Esophagus (tissue), 2 donors: ENCODE results near the gene LRRC4C. TPM values are rescaled to one million over a fixed set of nuclear protein-coding genes. Genes with fewer than 3 reads are reported as not detected.
"Not testable (repeated sequence)": the region's sequence is repeated elsewhere in the genome, so short reads cannot be mapped to it uniquely, and the experiment has no call there.

Experiments used
- H3K27ac ChIP-seq, 2 donors: one replicate each; pipeline ENCODE4 v1.5.1; 2013; ENCODE audit warnings: low read depth in 2 of 2, mild to moderate bottlenecking in 2 of 2, inconsistent platforms in 1 of 2, low read length in 1 of 2, moderate library complexity in 1 of 2
- H3K27me3 ChIP-seq, 2 donors: one replicate each; pipeline ENCODE4 v1.6.1; 2013; ENCODE audit warnings: low read length in 2 of 2, control low read depth in 1 of 2, mild to moderate bottlenecking in 1 of 2; ENCODE audit not compliant: insufficient read depth in 2 of 2, control insufficient read depth in 1 of 2
- H3K36me3 ChIP-seq, 2 donors: one replicate each; pipeline ENCODE4 v1.6.1; 2013; ENCODE audit warnings: low read length in 1 of 2; ENCODE audit not compliant: control insufficient read depth in 2 of 2, insufficient read depth in 2 of 2
- H3K4me1 ChIP-seq, 2 donors: one replicate each; pipeline ENCODE4 v1.6.1; 2013; ENCODE audit warnings: low read length in 1 of 2; ENCODE audit not compliant: control insufficient read depth in 2 of 2, insufficient read depth in 2 of 2
- H3K4me3 ChIP-seq, 2 donors: one replicate each; pipeline ENCODE4 v1.5.1; 2013; ENCODE audit warnings: low read length in 2 of 2, mild to moderate bottlenecking in 2 of 2, low read depth in 1 of 2, moderate library complexity in 1 of 2
- H3K9me3 ChIP-seq, 2 donors: one replicate each; pipeline ENCODE4 v1.6.1; 2013; ENCODE audit warnings: mild to moderate bottlenecking in 2 of 2, low read depth in 1 of 2, low read length in 1 of 2, moderate library complexity in 1 of 2; ENCODE audit not compliant: control insufficient read depth in 2 of 2, insufficient read depth in 1 of 2
- WGBS, 2 donors: extraction: QIAGEN DNeasy Blood & Tissue Kit; methylation state at CpG; one replicate each; pipeline ENCODE4 v1.1.7; 2013; 5-methylcytosine and 5-hydroxymethylcytosine counted together
- polyA plus RNA-seq, 2 donors: library from polyadenylated mRNA; stranded (reverse); fragments of 200-250 nt; gene quantifications; one replicate each; pipeline ENCODE4 v1.2.3, GENCODE V29; 2013
- donor health status: healthy with polysubstance abuse.
- donor health status: Bipolar disorder and iron deficiency.

The LRRC4C gene
- polyA plus RNA-seq, 2 donors: 0.04 to 0.12 TPM

DNA sequence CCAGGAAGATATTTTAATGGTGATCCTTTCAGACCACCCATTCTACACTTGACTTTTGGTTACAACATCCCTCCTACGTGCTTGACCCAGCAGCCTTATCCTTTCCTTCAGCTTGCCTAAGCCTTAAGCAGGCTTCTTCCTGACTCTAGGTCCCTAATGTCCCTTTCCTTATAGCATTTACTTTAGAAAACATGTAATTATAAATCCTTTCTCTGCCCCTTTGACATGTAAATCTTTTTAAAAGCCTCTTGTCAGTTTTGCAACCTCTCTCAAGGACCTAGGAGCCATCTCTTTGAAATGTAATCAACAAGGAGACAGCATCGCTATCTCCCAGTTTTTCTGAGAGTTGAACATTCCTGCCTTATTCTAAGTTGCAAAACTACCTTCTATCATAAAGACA is 1255.2 kb downstream of the LRRC4C start:
- Histone ChIP-seq H3K9me3 (no peaks in the 10 kb centered on the region), H3K36me3 (no peaks in the 10 kb centered on the region), H3K27me3 (peaks cover 0 to 3% of the 10 kb centered on the region in 2 donors), H3K4me3 (no peak overlapping the region), H3K27ac (no peak overlapping the region), H3K4me1 (no peaks in the 10 kb centered on the region)
- WGBS, 2 donors: 63 to 68% methylated on average over 2 of the region's 2 CpGs

DNA sequence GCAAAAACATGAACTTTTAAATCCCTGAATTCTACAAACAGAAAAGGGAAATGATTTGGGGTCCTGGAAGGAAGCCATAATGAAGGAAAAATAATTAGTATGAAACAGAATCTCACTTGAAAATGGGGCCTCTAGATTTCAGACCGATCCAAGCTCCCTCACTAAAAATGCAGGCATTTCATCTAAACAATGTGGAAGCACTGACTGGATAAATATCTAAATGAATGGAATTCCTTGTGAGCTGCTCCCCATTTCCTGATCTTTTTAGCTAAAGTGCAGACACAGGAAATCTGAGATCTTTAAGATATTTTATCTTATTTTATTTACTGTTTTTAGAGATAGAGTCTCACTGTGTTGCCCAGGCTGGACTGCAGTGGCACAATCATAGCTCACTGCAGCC is 1255.8 kb downstream of the LRRC4C start:
- H3K9me3 ChIP-seq: no peaks in the 10 kb centered on the region
- H3K4me3 ChIP-seq: no peak overlapping the region
- no peaks in the 10 kb centered on the region for H3K4me1 ChIP-seq
- no peaks in the 10 kb centered on the region for H3K36me3 ChIP-seq
- no peak overlapping the region for H3K27ac ChIP-seq
- H3K27me3 ChIP-seq: no peaks in the 10 kb centered on the region
- WGBS, 2 donors: 15 to 17% methylated on average over 1 of the region's 1 CpG

DNA sequence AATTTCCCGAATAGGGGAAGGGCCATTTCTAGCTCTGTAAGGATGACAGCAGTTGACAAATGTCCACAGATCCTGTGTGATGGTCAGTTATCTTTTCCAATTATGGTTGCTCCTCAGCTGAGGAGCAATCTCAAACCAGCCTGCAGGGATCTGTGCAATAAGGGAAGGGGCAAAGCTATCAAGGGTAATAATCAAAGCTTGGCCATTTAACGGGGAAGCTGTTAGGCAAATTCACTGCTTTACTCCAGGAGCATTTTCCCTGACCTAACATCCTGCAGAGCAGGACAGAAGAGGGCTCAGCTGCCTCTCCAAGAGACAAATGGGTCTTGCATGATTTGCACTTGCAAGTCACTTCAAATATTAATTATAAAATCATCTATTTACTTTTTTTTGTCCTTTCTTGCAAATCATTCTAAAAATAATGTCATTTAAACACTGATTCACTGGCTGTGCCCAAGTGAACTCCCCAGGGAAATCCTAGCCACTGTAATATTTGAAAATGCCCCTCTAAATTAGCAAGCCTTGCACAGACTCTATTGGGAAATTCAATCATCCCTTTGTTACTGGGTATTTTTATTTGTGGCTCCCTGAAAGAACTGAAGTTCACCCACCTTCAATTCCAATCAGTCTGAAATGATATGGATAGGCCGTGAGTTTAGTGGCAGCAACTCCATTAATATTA is 1256.7 kb downstream of the LRRC4C start:
- Histone ChIP-seq H3K9me3 (no peaks in the 10 kb centered on the region), H3K4me3 (no peak overlapping the region), H3K4me1 (no peaks in the 10 kb centered on the region), H3K27me3 (no peaks in the 10 kb centered on the region), H3K27ac (no peak overlapping the region), H3K36me3 (no peaks in the 10 kb centered on the region)
- WGBS, 2 donors: 40 to 44% methylated on average over 3 of the region's 3 CpGs

DNA sequence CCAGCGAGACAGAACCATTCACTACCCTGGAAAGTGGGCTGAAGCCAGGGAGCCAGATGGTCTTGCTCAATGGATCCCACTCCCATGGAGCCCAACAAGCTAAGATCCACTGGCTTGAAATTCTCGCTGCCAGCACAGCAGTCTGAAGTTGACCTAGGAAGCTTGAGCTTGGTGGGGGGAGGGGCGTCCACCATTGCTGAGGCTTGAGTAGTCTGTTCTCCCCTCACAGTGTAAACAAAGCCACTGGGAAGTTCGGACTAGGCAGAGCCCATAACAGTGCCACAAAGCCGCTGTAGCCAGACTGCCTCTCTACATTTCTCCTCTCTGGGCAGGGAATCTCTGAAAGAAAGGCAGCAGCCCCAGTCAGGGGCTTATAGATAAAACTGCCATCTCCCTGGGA is 1266.9 kb downstream of the LRRC4C start:
- H3K9me3 ChIP-seq, H3K36me3 ChIP-seq, H3K27me3 ChIP-seq, H3K4me1 ChIP-seq, H3K27ac ChIP-seq, H3K4me3 ChIP-seq: not testable (repeated sequence)
- WGBS, 2 donors: 67 to 77% methylated on average over 5 of the region's 5 CpGs

DNA sequence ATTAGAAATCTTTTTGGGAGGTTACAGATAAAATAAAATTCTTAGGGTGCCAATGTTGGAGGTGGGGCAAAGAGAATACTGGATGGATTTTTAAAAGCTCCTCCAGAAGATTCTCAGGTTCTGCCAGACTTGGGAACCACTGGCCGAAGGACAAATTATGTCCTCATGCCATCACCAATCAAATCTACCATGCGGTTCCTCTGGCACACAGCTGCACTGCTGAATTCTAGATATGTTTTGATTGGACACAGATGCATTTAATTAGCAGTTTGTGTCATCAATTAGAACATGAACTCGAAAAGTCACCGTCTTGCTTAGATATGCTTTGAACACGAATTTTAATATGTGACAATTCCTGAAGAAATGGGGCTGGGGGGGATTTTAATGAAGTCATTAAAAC is 1269.2 kb downstream of the LRRC4C start:
- Histone ChIP-seq H3K27me3 (no peaks in the 10 kb centered on the region), H3K9me3 (no peaks in the 10 kb centered on the region), H3K4me1 (no peaks in the 10 kb centered on the region), H3K27ac (no peak overlapping the region), H3K36me3 (no peaks in the 10 kb centered on the region), H3K4me3 (no peak overlapping the region)
- WGBS, 2 donors: 67 to 68% methylated on average over 5 of the region's 5 CpGs

DNA sequence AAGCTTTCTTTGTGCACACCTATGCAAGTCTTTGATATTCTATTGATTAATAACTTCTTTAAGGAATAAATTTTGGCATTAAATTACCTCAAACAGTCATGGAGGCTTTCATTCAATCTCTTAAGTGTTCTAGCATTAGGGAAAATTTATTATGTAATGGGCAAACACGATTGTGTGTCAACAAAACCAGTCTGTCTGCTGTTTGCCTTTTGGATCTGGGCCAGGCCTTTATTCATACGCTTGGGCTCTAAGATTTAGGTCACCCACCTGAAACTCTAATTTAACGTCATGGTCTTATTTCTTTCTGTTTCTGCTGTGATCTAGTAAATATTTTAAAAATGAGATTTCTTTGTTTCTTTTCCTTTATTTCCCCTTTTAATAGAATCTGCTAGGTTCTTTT is 1270.6 kb downstream of the LRRC4C start:
- Histone ChIP-seq H3K27me3 (no peaks in the 10 kb centered on the region), H3K4me1 (no peaks in the 10 kb centered on the region), H3K27ac (no peak overlapping the region), H3K36me3 (no peaks in the 10 kb centered on the region), H3K9me3 (no peaks in the 10 kb centered on the region), H3K4me3 (no peak overlapping the region)
- 37 to 40% methylated on average over 3 of the region's 3 CpGs for WGBS, 2 donors

DNA sequence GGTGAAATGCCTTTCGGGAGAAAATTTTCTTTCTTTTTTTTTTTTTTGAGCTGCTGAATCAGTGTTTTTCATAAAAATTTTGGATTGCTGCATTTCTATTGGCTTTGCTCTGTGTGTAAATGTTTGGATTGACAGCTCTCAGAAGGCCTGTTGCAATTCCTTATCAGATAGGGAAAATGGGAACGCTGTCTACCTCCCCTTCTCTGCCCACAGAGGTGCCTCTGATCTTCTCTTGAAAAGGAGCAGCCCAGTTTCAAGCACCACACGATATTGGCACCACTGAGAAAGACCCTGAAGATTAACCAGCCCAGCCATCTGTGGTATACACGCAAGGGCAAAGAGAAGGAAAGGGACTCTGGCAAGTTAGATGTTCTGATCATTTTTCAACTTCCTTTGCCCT is 1272.2 kb downstream of the LRRC4C start:
- no peaks in the 10 kb centered on the region for H3K36me3 ChIP-seq
- H3K27ac ChIP-seq: no peak overlapping the region
- H3K4me1 ChIP-seq: no peaks in the 10 kb centered on the region
- no peaks in the 10 kb centered on the region for H3K9me3 ChIP-seq
- WGBS, 2 donors: 54 to 60% methylated on average over 4 of the region's 4 CpGs
- no peak overlapping the region for H3K4me3 ChIP-seq
- H3K27me3 ChIP-seq: no peaks in the 10 kb centered on the region

DNA sequence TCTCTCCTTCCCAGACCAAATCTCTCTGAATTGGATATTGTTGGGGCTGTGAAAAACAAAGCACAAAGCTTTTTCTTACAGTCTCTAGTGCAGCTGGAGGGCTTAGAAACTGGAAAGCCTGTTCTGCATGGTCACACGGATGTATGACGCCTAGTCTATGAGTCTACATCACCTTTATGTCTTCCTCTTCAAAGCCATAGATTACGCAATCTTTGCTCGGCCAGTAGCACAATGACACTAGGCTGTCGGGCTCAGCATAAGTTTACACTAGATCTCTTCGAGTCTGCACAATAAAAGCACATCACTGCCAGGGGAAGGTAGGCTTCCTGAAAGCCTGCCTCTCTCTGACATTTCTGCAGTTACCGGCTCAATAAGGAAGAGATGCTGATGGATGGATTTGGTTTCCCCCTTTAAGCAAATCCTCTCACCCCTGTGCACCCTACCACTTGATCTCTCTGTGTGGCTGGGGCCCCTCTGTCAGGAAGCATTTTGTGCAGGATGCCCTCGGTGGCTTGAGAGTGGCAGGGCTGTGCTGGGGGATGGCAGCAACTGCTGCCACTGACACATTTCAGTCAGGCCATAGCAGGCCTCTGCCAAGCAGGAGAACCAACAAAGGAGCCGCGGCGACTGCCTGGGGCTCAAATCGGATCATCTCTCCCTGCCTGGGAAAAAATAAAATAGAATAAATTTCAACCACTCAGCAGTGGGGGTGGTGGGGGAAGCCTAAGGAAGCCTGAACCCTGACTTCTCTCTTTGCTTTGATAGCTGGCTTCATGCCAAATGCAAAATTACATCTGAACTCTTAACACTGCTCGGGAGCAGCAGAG is 1272.8 kb downstream of the LRRC4C start:
- H3K4me1 ChIP-seq: no peaks in the 10 kb centered on the region
- no peak overlapping the region for H3K4me3 ChIP-seq
- no peaks in the 10 kb centered on the region for H3K36me3 ChIP-seq
- no peaks in the 10 kb centered on the region for H3K9me3 ChIP-seq
- WGBS, 2 donors: 46 to 56% methylated on average over 13 of the region's 13 CpGs
- H3K27ac ChIP-seq: no peak overlapping the region
- no peaks in the 10 kb centered on the region for H3K27me3 ChIP-seq

DNA sequence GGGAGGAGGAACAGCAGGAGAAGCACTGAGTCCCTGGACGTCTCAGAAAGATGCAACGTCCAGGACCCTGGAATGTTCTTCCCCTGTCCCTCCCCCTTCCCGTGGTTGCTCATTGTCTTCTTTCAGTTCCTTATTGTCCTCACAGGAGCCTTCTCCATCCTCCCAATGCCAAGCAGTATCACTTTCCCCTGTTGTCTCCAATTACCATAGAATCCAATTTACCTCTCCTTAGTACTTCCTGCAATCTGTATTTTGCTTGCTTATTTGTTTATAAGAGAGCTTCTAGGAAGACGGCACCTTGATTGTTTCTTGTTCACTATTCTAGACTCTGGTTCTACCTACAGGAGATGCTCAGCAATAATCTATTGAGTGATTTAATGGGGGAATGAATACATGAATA is 1273.7 kb downstream of the LRRC4C start:
- H3K9me3 ChIP-seq: no peaks in the 10 kb centered on the region
- H3K27me3 ChIP-seq: no peaks in the 10 kb centered on the region
- no peak overlapping the region for H3K4me3 ChIP-seq
- no peak overlapping the region for H3K27ac ChIP-seq
- WGBS, 2 donors: 59 to 61% methylated on average over 4 of the region's 4 CpGs
- no peaks in the 10 kb centered on the region for H3K4me1 ChIP-seq
- H3K36me3 ChIP-seq: no peaks in the 10 kb centered on the region
